Hepatocyte (in vitro differentiated cells): ENCODE measurements around the gene ZMYND19.

ENCODE experiments used
- EZH2 ChIP-seq: fragments of 200-600 bp; sonication (generic); IDR thresholded peaks from 2 replicates; pipeline ENCODE4 v1.6.1; 2016; ENCODE audit warnings: antibody characterized with exemption, mild to moderate bottlenecking, borderline replicate concordance
- TF ChIP-seq, protein P1 (sequence below): fragments of 200-600 bp; sonication (generic); IDR thresholded peaks from 2 replicates; pipeline ENCODE4 v1.5.1; 2016; ENCODE audit warnings: antibody characterized with exemption, mild to moderate bottlenecking; ENCODE audit not compliant: poor library complexity

DNA sequence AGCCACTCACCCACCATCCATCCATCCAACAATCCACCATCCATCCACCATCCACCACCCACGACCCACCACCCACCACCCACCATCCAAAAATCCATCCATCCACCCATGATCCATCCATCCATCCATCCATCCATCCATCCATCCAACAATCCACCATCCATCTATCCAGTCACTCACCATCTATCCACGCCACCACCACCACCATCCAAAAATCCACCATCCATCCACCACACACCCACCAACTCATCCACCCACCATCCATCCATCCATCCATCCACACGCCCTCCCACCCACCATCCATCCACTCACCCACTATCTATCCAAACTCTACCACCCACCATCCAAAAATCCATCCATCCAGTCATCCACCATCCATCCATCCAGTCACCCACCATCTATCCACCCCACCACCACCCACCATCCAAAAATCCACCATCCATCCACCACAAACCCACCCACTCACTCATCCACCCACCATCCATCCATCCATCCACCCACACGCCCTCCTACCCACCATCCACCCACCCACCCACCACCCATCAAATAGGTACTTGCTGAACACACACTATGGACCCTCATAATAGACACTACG is 20.6 kb downstream of the ZMYND19 start:
- TF ChIP-seq, protein P1, sequence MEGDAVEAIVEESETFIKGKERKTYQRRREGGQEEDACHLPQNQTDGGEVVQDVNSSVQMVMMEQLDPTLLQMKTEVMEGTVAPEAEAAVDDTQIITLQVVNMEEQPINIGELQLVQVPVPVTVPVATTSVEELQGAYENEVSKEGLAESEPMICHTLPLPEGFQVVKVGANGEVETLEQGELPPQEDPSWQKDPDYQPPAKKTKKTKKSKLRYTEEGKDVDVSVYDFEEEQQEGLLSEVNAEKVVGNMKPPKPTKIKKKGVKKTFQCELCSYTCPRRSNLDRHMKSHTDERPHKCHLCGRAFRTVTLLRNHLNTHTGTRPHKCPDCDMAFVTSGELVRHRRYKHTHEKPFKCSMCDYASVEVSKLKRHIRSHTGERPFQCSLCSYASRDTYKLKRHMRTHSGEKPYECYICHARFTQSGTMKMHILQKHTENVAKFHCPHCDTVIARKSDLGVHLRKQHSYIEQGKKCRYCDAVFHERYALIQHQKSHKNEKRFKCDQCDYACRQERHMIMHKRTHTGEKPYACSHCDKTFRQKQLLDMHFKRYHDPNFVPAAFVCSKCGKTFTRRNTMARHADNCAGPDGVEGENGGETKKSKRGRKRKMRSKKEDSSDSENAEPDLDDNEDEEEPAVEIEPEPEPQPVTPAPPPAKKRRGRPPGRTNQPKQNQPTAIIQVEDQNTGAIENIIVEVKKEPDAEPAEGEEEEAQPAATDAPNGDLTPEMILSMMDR = no peak
- no peak for TF ChIP-seq EZH2
